H1 (cell line): Measurements from ENCODE around the gene PDRG1. TPM values are rescaled to one million over a fixed set of nuclear protein-coding genes. Genes with fewer than 3 reads are reported as not detected.

Experiments
- CTCF ChIA-PET: fragments of 300-600 bp; sonication (Branson Sonifier 250); formaldehyde crosslinking; loops from one replicate; lab custom pipeline; 2021; ENCODE audit not compliant: partially characterized antibody; lab: Charles Lee
- POLR2A ChIA-PET: fragments of 300-600 bp; sonication (Branson Sonifier 250); formaldehyde crosslinking; loops from one replicate; lab custom pipeline; 2021; ENCODE audit warnings: inconsistent platforms; ENCODE audit not compliant: partially characterized antibody; lab: Charles Lee
- DNase-seq, 2 experiments: peaks; one replicate each; pipeline versions ENCODE4 v3.0.0 to v3.0.0-alpha.2; 2010 to 2022; ENCODE audit warnings: low spot score in 2 of 2, low read depth in 1 of 2, mixed read lengths in 1 of 2
- FAIRE-seq: peaks from 2 replicates; lab custom pipeline; 2011; peaks lifted over from hg19 to GRCh38; lab: Jason Lieb, UNC
- H2AFZ ChIP-seq: 2 replicates; pipeline ENCODE4 v1.8.1; 2012; ENCODE audit warnings: low read length, inconsistent platforms
- H2AK5ac ChIP-seq: 2 replicates; pipeline ENCODE4 v1.6.1; 2013; ENCODE audit warnings: low read depth, low read length
- H2BK120ac ChIP-seq: replicated peaks from 2 replicates; pipeline ENCODE3; 2013; ENCODE audit warnings: low read depth, low read length, inconsistent platforms
- H2BK12ac ChIP-seq: 2 replicates; pipeline ENCODE4 v1.6.1; 2013; ENCODE audit warnings: low read depth, low read length
- H2BK15ac ChIP-seq: 2 replicates; pipeline ENCODE4 v1.6.1; 2013; ENCODE audit warnings: low read length
- H2BK20ac ChIP-seq: 2 replicates; pipeline ENCODE4 v1.6.1; 2013; ENCODE audit warnings: low read length
- H2BK5ac ChIP-seq: 2 replicates; pipeline ENCODE4 v1.6.1; 2013; ENCODE audit warnings: low read depth, low read length
- H3K14ac ChIP-seq: 2 replicates; pipeline ENCODE4 v1.6.1; 2013; ENCODE audit warnings: inconsistent platforms; ENCODE audit not compliant: insufficient read length
- H3K18ac ChIP-seq: 2 replicates; pipeline ENCODE4 v1.6.1; 2013; ENCODE audit warnings: low read length; ENCODE audit errors: extremely low read depth
- H3K23ac ChIP-seq: 2 replicates; pipeline ENCODE4 v1.6.1; 2013; ENCODE audit warnings: inconsistent platforms; ENCODE audit not compliant: insufficient read length
- H3K23me2 ChIP-seq: 2 replicates; pipeline ENCODE4 v1.6.1; 2013; ENCODE audit warnings: low read depth, low read length
- H3K27ac ChIP-seq: 2 replicates; pipeline ENCODE4 v1.6.1; 2011; ENCODE audit warnings: low read depth, low read length, inconsistent platforms
- H3K27me3 ChIP-seq, 4 experiments: replicated peaks in 1 of 4; 1 replicate in 1 of 4; 2 replicates in 3 of 4; pipeline versions ENCODE4 v1.6.1 to v1.8.1; 2011 to 2013; ENCODE audit warnings: low read length in 3 of 4, mild to moderate bottlenecking in 3 of 4, inconsistent platforms in 2 of 4, mixed read lengths in 2 of 4, moderate library complexity in 1 of 4; ENCODE audit not compliant: control insufficient read depth in 3 of 4, insufficient read depth in 3 of 4; ENCODE audit errors: extremely low read depth in 1 of 4
- H3K36me3 ChIP-seq, 4 experiments: 2 replicates each; pipeline versions ENCODE4 v1.6.1 to v1.8.1; 2011 to 2013; ENCODE audit warnings: mild to moderate bottlenecking in 4 of 4, low read length in 3 of 4, moderate library complexity in 2 of 4, control low read depth in 1 of 4, inconsistent platforms in 1 of 4; ENCODE audit not compliant: insufficient read depth in 4 of 4, control insufficient read depth in 2 of 4
- H3K4ac ChIP-seq: replicated peaks from 2 replicates; pipeline ENCODE3; 2013; ENCODE audit warnings: low read length, low read depth, mixed read lengths, inconsistent platforms; ENCODE audit not compliant: insufficient read length
- H3K4me1 ChIP-seq, 4 experiments: replicated peaks in 1 of 4; 1 replicate in 1 of 4; 2 replicates in 3 of 4; pipeline versions ENCODE4 v1.6.1 to v1.8.1; 2011 to 2013; ENCODE audit warnings: low read length in 3 of 4, inconsistent platforms in 2 of 4, mixed read lengths in 1 of 4; ENCODE audit not compliant: insufficient read depth in 4 of 4, control insufficient read depth in 3 of 4
- H3K4me2 ChIP-seq, 2 experiments: 2 replicates each; pipeline versions ENCODE4 v1.6.1 to v1.8.1; 2011 to 2013; ENCODE audit warnings: low read depth in 2 of 2, low read length in 2 of 2, control low read depth in 1 of 2, inconsistent platforms in 1 of 2, mild to moderate bottlenecking in 1 of 2; ENCODE audit not compliant: insufficient read depth in 1 of 2
- H3K4me3 ChIP-seq, 4 experiments: fragments of 200-600, 300-600 bp in 1 of 4; sonication (generic), shearing (Covaris generic), sonication (Bioruptor Twin) in 1 of 4; 2 replicates each; pipeline versions ENCODE4 v1.5.1 to v1.8.1; 2011 to 2016; ENCODE audit warnings: low read length in 4 of 4, low read depth in 3 of 4, control low read depth in 2 of 4, inconsistent platforms in 2 of 4, mild to moderate bottlenecking in 2 of 4, mixed read lengths in 1 of 4, moderate library complexity in 1 of 4; ENCODE audit not compliant: insufficient read depth in 2 of 4; ENCODE audit errors: extremely low read depth in 1 of 4
- H3K56ac ChIP-seq: replicated peaks from 2 replicates; pipeline ENCODE3; 2013; ENCODE audit warnings: low read depth, mild to moderate bottlenecking, mixed read lengths, low read length, inconsistent platforms; ENCODE audit not compliant: insufficient read length
- H3K79me1 ChIP-seq: 2 replicates; pipeline ENCODE4 v1.6.1; 2013; ENCODE audit warnings: low read depth, low read length, control low read depth
- H3K79me2 ChIP-seq, 2 experiments: 2 replicates each; pipeline versions ENCODE4 v1.6.1 to v1.8.1; 2012 to 2013; ENCODE audit warnings: low read length in 2 of 2, mild to moderate bottlenecking in 2 of 2, inconsistent platforms in 1 of 2; ENCODE audit not compliant: insufficient read depth in 2 of 2, control insufficient read depth in 1 of 2
- H3K9ac ChIP-seq, 4 experiments: replicated peaks in 1 of 4; 1 replicate in 1 of 4; 2 replicates in 3 of 4; pipeline versions ENCODE4 v1.6.1 to v1.8.1; 2011 to 2013; ENCODE audit warnings: low read depth in 3 of 4, low read length in 3 of 4, control low read depth in 2 of 4, mild to moderate bottlenecking in 2 of 4, moderate library complexity in 2 of 4, inconsistent platforms in 1 of 4; ENCODE audit errors: extremely low read depth in 1 of 4
- H3K9me3 ChIP-seq, 2 experiments: 2 replicates each; pipeline versions ENCODE4 v1.6.1 to v1.8.1; 2012 to 2013; ENCODE audit warnings: mild to moderate bottlenecking in 2 of 2, moderate library complexity in 2 of 2, control low read depth in 1 of 2, inconsistent platforms in 1 of 2, low read depth in 1 of 2, low read length in 1 of 2, mixed read lengths in 1 of 2; ENCODE audit not compliant: insufficient read depth in 2 of 2
- H4K20me1 ChIP-seq, 2 experiments: replicated peaks in 1 of 2; 2 replicates each; pipeline versions ENCODE3 to v1.8.1; 2011 to 2013; ENCODE audit warnings: inconsistent platforms in 2 of 2, low read length in 2 of 2, mild to moderate bottlenecking in 1 of 2; ENCODE audit not compliant: insufficient read depth in 2 of 2, control insufficient read depth in 1 of 2
- H4K5ac ChIP-seq: 2 replicates; pipeline ENCODE4 v1.6.1; 2013; ENCODE audit warnings: low read length, low read depth, mixed read lengths, inconsistent platforms; ENCODE audit not compliant: insufficient read length
- H4K8ac ChIP-seq: 2 replicates; pipeline ENCODE4 v1.8.0; 2013; ENCODE audit warnings: mild to moderate bottlenecking, moderate library complexity, low read length, inconsistent platforms; ENCODE audit not compliant: insufficient read depth; ENCODE audit errors: extremely low read depth
- H4K91ac ChIP-seq: replicated peaks from 2 replicates; pipeline ENCODE3; 2013; ENCODE audit warnings: low read length, mixed read lengths, inconsistent platforms; ENCODE audit not compliant: insufficient read length
- CBX8 ChIP-seq: fragments of 300-800, 300-1000 bp; sonication (generic); IDR thresholded peaks from 2 replicates; pipeline ENCODE4 v1.7.1; 2016; ENCODE audit warnings: low read depth, low read length, borderline replicate concordance
- GABPA ChIP-seq: IDR thresholded peaks from 2 replicates; pipeline ENCODE4 v1.6.1; 2011; ENCODE audit warnings: mild to moderate bottlenecking, low read length, moderate library complexity, borderline replicate concordance; ENCODE audit not compliant: insufficient read depth
- WGBS, 2 experiments: shearing (Covaris generic) in 1 of 2; methylation state at CpG; one replicate each; pipeline versions ENCODE4 v1.1.6 to v1.1.7; 2013 to 2015; ENCODE audit warnings: low lambda C conversion rate in 2 of 2, mixed read lengths in 2 of 2, inconsistent platforms in 1 of 2, low coverage in 1 of 2, missing lambda C conversion rate in 1 of 2; ENCODE audit not compliant: insufficient replicate concordance in 2 of 2, insufficient coverage in 1 of 2, insufficient read length in 1 of 2; ENCODE audit errors: extremely low coverage in 1 of 2, missing lambda C conversion rate in 1 of 2; 5-methylcytosine and 5-hydroxymethylcytosine counted together
- polyA plus RNA-seq, 7 experiments: library from polyadenylated mRNA; depleted of rRNA in 3 of 7; stranded (reverse) in 5 of 7; unstranded in 2 of 7; fragments of >200 nt in 5 of 7; fragments of 200-250 nt in 2 of 7; gene quantifications; 1 replicate in 5 of 7; 2 replicates in 1 of 7; 4 replicates in 1 of 7; pipeline versions ENCODE4 v1.2.1 to v1.2.3, GENCODE V29; 2011 to 2013; ENCODE audit warnings: missing spikeins in 2 of 7, mixed read lengths in 2 of 7
- total RNA-seq: library from RNA; stranded (reverse); fragmentation: NEBNext Ultra II Directional; extraction: Animal tissue kit (Norgen Biotek cat#: 25700); gene quantifications from 2 replicates; pipeline ENCODE4 v1.2.1, GENCODE V29; 2021

The PDRG1 gene
- total and polyA plus RNA-seq, 2 of the 8 experiments (the other 6 are each of a cell fraction or from before 2014, with no cell fraction given): 14.2 to 20.8 TPM

- Histone ChIP-seq H2BK5ac (no peak overlapping the region), H3K56ac (no peak overlapping the region), H2BK15ac (no peak overlapping the region), H3K18ac (no peak overlapping the region), H2AK5ac (no peak overlapping the region), H4K5ac (no peak overlapping the region), H3K14ac (no peak overlapping the region), H4K91ac (no peak overlapping the region), H3K23me2 (peaks cover 4% of the 10 kb centered on the region; the same call in 1 of the 2 replicates), H4K8ac (no peak overlapping the region), H3K27ac (no peak overlapping the region), H3K4me3 (no peak overlapping the region), H3K27me3 (peaks cover 0 to 3% (median 0%) of the 10 kb centered on the region in 4 experiments; a peak in 2 of 7 replicates), H2BK12ac (no peak overlapping the region), H3K4ac (no peak overlapping the region), H3K9me3 (no peaks in the 10 kb centered on the region), H3K9ac (peak overlapping the region in 1 of 4 experiments; percentile 24; a peak in 1 of 7 replicates), H2BK120ac (no peak overlapping the region), H4K20me1 (no peaks in the 10 kb centered on the region), H3K79me2 (no peaks in the 10 kb centered on the region), H3K4me2 (no peak overlapping the region), H2AFZ (no peak overlapping the region), H3K4me1 (no peaks in the 10 kb centered on the region; a peak in 1 of 7 replicates), H3K36me3 (no peaks in the 10 kb centered on the region), H2BK20ac (no peak overlapping the region), H3K23ac (no peak overlapping the region), H3K79me1 (no peaks in the 10 kb centered on the region)
- TF ChIP-seq CBX8 (no peak), GABPA (no peak)
- FAIRE-seq (no peak), DNase-seq (no peak)
- ChIA-PET CTCF (interaction anchor here (0.6 to 3.1 kb wide), 6 partner anchors 13 to 178 kb away, joined by 3 to 10 read pairs (median 4); partner anchors contain the start of gene PDRG1), POLR2A (interaction anchor here (0.7 kb wide), 1 partner anchor 783 kb away, joined by 3 read pairs; no protein-coding TSS in a partner anchor)
- WGBS, 2 experiments: 75% methylated on average over 2 of the region's 2 CpGs; no CpG with 5 or more reads in 1 of the 2 experiments
Observed at GRCh38 chr20:31981784-31982183, 29.9 kb upstream of the PDRG1 start.
